NCI-H1694 (cell line): ENCODE data around the gene ERGIC1.
"Not testable (repeated sequence)": the region's sequence is repeated elsewhere in the genome, so short reads cannot be mapped to it uniquely, and the experiment has no call there.

Experiments
- DNase-seq: peaks from one replicate; lab custom pipeline; 2025; lab: John Stamatoyannopoulos, UW

Gene ERGIC1

DNA sequence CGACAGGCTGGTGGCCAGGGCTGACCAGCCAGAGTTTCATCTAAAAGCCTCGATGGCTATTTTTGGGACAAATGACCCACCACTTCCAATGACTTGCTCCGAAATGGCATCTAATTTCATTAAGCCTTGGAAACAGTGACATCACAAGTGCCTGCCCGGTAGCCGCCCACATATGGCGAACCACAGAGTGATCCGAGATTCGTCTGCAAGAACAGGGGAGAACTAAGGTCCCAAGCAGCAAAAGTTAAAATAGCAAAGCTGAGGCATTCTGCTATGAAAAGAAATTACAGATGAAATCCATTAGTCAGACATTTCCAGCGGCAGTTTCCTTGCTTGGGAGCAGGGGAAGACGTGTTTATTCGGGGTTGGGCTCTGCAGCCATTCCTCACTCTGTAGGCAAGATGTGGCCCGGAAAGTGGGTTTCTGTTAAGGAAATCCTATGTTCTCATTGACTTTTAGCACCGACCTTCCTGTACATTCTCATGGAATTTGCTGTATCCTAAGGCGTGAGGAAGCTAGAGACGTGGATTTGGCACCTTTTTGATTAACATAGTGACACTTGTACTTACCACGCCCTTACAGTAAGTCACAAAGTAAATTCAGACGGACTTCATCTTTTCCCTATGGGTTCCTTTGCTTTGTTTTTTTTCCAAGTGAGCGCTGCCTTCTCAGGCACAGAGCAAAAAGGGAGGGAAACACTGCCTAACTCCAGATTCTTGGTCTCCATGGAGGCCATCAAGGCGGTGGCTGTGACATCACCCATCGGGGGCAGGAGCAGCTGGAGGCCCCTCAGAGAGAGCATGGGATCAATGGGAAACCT is 45.1 kb downstream of the ERGIC1 start:
- no peak for DNase-seq

DNA sequence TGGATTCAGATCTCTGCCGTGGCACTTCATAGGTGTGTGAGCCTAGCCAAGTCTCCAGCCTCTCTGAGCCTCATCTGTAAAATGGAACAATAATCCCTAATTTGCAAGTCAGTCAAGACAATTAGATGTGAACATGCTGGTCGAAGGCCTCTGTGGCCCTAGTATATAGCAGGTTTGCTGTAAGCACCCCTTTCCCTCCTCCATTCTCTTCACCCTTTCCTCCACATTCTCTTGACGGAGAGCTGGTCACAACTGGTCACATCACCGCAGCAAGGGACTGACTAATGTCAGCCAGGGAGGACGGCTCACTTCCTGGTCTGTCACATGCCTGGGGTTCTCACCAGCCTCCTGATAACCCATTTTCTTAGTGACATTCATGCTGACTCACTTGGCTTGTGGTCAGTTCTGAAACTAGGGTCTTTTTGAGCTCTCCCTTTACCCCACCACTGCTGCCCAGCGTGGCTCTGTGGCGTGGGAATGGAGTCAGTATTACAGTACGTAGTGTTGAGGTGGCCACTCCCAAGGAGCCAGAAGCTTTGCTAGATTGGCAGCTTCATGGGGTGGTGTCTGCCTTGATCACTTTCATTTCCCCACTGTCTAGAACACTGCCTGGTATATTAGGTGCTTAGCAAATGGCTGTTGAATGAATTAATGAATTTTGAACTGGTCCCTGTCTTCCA is 47.8 kb downstream of the ERGIC1 start:
- no peak for DNase-seq

GRCh38 chr5:172883066-172883465 is 49.0 kb downstream of the ERGIC1 start:
- no peak for DNase-seq

DNA sequence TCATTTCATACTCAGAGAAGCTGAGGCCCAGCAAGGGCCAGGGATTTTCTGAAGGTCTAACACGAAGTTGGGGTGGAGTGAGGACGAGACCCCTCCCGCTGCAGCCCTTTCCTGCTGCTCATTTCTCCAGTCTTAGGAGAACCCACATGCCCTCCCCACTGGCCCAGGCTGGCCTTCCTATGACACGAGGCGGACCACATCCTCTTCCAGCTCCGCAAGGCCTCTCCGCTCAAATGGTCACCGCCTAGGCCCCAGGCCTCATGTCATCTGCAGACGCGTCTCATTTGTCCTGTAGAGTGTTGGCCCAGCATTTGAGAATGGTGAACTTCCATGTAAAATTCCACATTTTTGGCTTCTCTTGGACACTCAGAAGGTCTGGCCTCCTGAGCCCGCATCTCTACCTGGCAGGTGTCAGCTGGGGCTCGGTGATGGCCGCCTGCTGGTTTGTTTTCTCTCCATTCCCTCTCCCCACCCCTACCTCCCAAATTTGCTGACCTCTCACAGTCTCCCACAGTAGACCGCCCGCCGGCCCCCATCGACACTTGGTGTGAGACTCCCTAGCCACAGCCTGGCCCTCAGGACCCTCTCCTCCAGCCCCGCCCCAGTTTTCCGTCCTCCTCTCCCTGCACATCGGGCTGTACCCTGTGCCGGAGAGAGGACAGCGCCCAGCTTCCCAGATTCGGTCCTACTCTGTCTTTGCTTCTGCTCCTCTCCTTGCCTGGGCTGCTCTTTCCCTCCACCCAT is 51.7 kb downstream of the ERGIC1 start:
- no peak for DNase-seq

DNA sequence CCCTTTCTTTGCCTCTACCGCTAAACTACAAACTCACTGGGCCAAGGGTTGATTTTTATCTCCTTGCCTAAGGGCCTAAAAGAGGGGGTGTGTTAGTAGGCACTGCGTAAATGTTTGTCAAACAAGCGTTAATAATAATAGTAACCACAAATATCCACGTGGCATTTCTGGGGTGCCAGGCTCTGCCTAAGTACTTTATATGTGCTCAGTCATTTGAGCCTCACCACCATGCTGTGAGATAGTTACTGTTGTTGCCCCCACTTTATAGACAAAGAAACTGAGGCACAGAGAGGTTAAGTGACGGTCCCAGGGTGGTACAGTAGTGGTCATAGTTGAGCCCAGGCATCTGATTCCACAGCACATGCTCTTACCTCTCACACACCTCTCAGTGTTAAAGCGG is 52.4 kb downstream of the ERGIC1 start:
- no peak for DNase-seq

- DNase-seq = no peak
Observed at GRCh38 chr5:172886974-172887501, 53.0 kb downstream of the ERGIC1 start.

DNA sequence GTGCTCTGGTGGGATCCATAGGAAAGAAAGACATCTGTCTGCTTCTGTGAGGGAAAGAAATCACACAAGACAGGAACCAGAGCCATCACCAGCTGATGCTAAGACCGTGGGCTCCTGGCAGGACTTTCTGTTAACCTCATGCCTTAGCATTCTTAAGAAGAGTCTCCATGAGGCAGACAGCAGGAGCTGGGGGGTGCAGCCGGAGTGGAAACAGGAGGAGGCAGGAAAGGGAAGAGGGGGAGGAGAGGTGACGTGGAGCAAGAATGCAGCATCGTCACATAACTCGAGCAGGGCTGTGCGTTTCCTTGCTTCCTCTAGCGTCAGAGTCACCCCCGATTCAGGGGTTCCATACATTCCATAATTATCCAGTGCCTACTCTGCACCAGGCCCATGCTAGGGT is 53.6 kb downstream of the ERGIC1 start:
- no peak for DNase-seq

DNA sequence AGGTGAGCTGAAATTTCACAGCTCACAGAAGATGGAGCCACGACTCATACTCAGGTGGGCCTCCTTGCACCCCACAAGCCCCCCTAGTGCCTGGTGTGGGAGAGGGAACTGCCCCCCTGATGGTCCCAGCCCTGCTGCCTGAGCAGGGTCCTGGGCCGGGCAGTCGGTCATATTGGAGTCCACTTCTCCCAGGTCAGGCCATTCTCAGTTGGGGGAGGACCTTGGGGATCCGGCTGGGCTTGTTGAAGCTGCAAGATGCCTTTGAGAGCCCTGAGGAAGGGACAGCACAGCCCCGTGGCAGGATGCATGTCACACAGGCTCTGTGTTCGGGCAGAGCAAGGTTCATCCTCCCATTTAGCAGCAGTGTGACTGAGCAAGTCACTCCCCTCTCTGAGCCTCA is 56.6 kb downstream of the ERGIC1 start:
- DNase-seq = no peak

DNA sequence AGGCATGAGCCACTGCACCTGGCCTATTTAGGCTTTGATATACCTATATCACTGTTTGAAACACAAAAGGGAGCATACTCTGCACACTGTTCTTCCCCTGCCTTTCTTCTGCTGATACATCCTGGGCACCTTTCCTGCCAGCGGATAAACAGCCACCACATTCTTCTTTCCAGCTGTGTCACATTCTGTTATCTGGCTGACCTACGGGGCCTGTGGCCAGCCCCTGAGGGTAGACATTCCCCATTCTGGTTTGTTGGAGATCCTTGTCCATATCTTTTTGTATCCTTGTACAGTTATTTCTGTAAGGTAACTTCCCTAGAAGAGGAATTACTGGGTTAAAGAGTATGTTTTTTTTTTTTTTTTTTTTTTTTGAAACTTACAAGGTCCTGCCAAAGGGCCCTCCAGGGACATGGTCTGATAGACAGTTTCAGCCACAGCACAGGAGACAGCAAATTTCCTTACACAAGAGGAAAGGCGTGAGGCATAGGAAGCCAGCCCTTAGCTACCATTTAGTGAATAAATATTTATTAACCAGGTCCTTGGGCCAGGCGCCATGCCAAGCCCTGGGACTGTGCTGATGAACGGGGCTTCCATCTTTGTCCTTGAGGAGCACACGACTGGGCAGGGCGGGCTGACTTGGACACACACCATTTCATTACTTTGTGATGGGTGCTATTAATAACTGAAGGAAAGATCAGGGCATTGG is 57.8 kb downstream of the ERGIC1 start:
- DNase-seq = no peak

DNA sequence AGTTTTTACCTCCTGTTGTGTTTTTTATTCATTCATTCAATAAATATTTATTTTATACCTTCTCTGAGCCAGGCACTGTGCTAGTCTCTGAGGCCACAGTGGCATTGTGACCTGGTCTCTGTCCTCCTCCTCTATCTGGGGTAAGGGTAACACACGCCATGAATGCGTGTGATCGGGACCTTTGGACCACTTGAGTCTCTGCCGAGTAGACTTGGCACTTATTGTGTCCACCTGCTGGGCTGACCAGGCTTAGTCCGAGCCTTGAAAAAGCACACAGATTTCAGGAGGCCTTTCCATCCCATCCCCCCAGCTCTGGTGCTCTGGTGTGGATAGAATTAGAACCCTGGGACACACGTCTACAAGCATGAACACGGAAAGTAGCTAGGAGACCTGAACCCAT is 58.7 kb downstream of the ERGIC1 start:
- no peak for DNase-seq

- no peak for DNase-seq
Observed at GRCh38 chr5:172894767-172895388, 60.8 kb downstream of the ERGIC1 start.

- DNase-seq = no peak
Observed at GRCh38 chr5:172895549-172895948, 61.5 kb downstream of the ERGIC1 start.

DNA sequence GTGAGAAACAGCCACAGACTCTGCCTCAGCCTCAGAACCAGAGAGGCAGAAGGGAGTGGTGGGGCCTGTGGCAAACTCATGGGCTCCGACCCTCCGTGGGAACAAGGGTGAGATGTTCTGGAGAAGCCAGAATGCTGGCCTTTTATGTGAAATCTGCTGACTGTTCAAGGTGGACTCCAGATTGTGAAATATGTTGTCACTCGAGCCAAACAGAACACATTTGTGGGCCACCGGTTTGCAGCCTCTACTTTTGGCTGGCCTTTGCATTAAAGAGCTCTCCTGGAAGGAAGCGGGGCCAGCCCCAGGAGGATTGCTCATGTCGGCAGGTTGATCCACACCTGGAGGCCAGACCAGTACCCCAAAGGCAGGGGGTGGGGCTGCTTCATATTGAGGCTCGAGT is 62.4 kb downstream of the ERGIC1 start:
- no peak for DNase-seq

DNA sequence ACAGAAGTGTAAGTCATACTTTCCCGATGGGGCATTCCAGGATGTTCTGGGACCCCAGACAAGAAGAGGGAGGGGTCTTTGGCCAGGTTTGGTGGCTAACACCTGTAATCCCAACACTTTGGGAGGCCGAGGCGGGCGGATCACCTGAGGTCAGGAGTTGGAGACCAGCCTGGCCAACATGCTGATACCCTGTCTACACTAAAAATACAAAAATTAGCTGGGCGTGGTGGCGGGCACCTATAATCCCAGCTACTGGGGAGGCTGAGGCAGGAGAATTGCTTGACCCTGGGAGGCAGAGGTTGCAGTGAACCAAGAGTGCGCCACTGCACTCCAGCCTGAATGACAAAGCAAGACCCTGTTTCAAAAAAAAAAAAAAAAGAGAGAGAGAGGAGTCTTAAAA is 63.0 kb downstream of the ERGIC1 start:
- not testable (repeated sequence) for DNase-seq

DNA sequence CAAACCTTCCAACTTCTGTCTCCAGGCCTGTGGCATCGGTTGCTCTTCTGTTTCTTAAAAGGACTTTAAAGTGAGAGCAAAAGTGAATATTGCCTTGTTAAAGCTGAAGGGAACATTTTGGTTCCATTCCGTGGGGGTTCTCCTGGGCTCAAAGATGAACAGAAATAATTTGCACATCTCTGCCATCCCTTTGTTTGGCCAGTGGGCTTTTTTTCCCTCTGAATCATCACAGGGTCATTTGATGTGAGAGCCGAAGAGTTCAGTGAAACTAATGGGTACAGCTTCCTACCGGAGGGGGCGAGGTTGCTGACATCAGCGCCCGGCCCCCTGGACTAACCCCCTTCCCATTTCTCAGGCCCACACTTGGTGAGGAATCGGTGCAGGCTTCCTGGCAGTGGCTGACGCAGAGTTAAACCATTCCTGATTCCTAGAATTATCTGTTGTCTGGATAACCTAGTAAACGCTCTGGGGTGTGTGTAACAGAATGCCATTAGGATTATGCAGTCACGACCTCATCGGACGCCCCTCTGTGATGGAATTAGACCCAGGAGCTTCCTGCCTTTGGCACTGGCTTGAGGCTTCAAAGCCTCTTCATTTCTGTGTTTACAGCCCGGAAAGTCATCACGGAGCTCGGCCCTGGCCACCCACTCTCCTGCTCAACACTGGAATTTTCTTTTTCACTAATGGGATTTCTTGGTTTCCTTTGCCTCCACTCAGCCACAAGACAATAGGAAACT is 63.6 kb downstream of the ERGIC1 start:
- DNase-seq = no peak

DNA sequence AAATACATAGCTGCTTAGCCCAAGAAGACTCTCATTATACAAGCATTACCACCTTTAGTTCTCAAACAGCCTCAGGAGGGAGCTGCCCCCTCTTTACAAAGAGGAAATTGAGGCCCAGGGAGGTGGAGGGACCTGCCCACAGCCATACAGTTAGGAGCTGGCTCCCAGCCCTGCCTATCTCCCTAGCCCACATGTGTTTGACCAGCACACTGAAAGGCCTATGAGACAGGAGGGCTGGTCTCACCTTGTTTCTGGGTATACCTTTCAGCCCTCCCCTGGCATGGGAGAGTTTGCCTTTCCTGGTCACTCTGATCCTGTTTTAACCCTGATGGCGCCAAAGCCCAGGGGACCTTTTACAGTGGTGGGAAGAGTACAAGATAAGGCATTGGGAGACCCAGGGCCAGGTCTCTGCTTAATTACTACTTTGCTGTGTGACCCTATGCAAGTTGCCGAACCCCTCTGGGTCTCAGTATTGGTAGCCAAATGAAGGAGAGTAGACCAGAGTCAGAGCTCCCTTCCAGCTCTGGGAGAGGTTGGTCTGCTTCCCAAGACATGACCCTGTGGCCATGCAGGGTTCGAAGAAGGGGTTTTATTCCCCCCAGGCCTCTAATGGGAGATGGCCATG is 64.3 kb downstream of the ERGIC1 start:
- no peak for DNase-seq

DNA sequence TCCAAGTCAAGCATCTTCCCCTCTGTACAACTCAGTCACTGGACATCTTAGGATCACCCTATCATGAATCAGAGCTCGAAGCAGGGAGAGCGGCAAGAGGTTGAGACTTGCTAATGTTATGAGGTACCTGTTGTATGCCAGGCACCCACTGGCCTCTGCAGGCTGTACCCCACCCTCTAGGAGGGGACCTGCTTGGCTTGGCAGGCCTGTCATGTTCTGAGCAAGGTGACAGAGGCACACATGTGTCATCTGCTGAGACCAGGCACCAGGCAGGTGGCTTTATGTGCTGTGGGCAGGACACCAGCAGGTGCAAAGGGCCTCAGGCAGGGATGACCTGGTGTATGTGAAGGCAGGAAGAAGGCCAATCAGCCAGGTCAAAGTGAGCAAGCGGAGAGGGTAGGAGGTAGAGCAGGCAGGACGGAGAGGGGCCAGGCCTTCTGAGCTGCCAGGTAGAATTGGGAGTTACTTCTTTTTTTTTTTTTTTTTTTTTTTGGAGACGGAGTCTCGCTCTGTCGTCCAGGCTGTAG is 64.9 kb downstream of the ERGIC1 start:
- no peak for DNase-seq

GRCh38 chr5:172899436-172899835 is 65.4 kb downstream of the ERGIC1 start:
- no peak for DNase-seq

- DNase-seq = no peak
Observed at GRCh38 chr5:172901012-172901780, 67.1 kb downstream of the ERGIC1 start.
